Measurements from ENCODE around the gene LHFPL5.

The LHFPL5 gene

GRCh38 chr6:35794536-35795452 is 10.4 kb upstream of the LHFPL5 start:
- DNase-seq (ENCODE audit: low read depth) = no peak

GRCh38 chr6:35795453-35796071 is 9.6 kb upstream of the LHFPL5 start:
- no peak for DNase-seq (ENCODE audit: low read depth)

- DNase-seq (ENCODE audit: low read depth) = no peak
Measured at GRCh38 chr6:35796236-35796635, 8.9 kb upstream of the LHFPL5 start.

- DNase-seq (ENCODE audit: low read depth) = no peak
Measured at GRCh38 chr6:35797837-35798526, 7.2 kb upstream of the LHFPL5 start.

- no peak for DNase-seq (ENCODE audit: low read depth)
Measured at GRCh38 chr6:35798706-35799105, 6.4 kb upstream of the LHFPL5 start.

GRCh38 chr6:35801148-35801547 is 4.0 kb upstream of the LHFPL5 start:
- DNase-seq (ENCODE audit: low read depth) = no peak

GRCh38 chr6:35808688-35809087 is 3.5 kb downstream of the LHFPL5 start:
- DNase-seq (ENCODE audit: low read depth) = no peak

- DNase-seq (ENCODE audit: low read depth) = no peak
Measured at GRCh38 chr6:35809809-35810208, 4.7 kb downstream of the LHFPL5 start.

- DNase-seq (ENCODE audit: low read depth) = no peak
Measured at GRCh38 chr6:35810971-35811698, 6.0 kb downstream of the LHFPL5 start.

GRCh38 chr6:35811699-35811995 is 6.5 kb downstream of the LHFPL5 start:
- DNase-seq (ENCODE audit: low read depth) = no peak

GRCh38 chr6:35817515-35817914 is 12.4 kb downstream of the LHFPL5 start:
- DNase-seq (ENCODE audit: low read depth) = no peak

GRCh38 chr6:35823601-35824000 is 18.4 kb downstream of the LHFPL5 start:
- no peak for DNase-seq (ENCODE audit: low read depth)

- no peak for DNase-seq (ENCODE audit: low read depth)
Measured at GRCh38 chr6:35824552-35825192, 19.5 kb downstream of the LHFPL5 start.

GRCh38 chr6:35829306-35829705 is 24.2 kb downstream of the LHFPL5 start:
- DNase-seq (ENCODE audit: low read depth) = no peak

- no peak for DNase-seq (ENCODE audit: low read depth)
Measured at GRCh38 chr6:35831257-35832007, 26.3 kb downstream of the LHFPL5 start.

- no peak for DNase-seq (ENCODE audit: low read depth)
Measured at GRCh38 chr6:35833536-35833935, 28.4 kb downstream of the LHFPL5 start.

GRCh38 chr6:35839019-35839418 is 33.9 kb downstream of the LHFPL5 start:
- no peak for DNase-seq (ENCODE audit: low read depth)

- DNase-seq (ENCODE audit: low read depth) = no peak
Measured at GRCh38 chr6:35842381-35842780, 37.2 kb downstream of the LHFPL5 start.

- no peak for DNase-seq (ENCODE audit: low read depth)
Measured at GRCh38 chr6:35844290-35844689, 39.1 kb downstream of the LHFPL5 start.

GRCh38 chr6:35850208-35850607 is 45.1 kb downstream of the LHFPL5 start:
- DNase-seq (ENCODE audit: low read depth) = no peak

GRCh38 chr6:35852994-35853393 is 47.8 kb downstream of the LHFPL5 start:
- no peak for DNase-seq (ENCODE audit: low read depth)
